ENCODE data around the gene COBLL1. TPM values are rescaled to one million over a fixed set of nuclear protein-coding genes. Genes with fewer than 3 reads are reported as not detected.

Gene COBLL1
- total RNA-seq, 2 donors from 2014 or later, result 20.7 to 23.9 TPM

GRCh38 chr2:164816900-164817299 is 24.7 kb downstream of the COBLL1 start:
- Histone ChIP-seq H3K27me3 (no peaks in the 10 kb centered on the region), H3K9ac (ENCODE audit: low read depth in 2 of 2, low read length in 2 of 2) (no peak overlapping the region), H3K4me3 (no peak overlapping the region), H3K36me3 (no peaks in the 10 kb centered on the region), H3K27ac (no peak overlapping the region), H3K9me3 (no peaks in the 10 kb centered on the region), H3K4me1 (no peaks in the 10 kb centered on the region)
- DNase-seq, result no peak
- TF ChIP-seq, protein P1, sequence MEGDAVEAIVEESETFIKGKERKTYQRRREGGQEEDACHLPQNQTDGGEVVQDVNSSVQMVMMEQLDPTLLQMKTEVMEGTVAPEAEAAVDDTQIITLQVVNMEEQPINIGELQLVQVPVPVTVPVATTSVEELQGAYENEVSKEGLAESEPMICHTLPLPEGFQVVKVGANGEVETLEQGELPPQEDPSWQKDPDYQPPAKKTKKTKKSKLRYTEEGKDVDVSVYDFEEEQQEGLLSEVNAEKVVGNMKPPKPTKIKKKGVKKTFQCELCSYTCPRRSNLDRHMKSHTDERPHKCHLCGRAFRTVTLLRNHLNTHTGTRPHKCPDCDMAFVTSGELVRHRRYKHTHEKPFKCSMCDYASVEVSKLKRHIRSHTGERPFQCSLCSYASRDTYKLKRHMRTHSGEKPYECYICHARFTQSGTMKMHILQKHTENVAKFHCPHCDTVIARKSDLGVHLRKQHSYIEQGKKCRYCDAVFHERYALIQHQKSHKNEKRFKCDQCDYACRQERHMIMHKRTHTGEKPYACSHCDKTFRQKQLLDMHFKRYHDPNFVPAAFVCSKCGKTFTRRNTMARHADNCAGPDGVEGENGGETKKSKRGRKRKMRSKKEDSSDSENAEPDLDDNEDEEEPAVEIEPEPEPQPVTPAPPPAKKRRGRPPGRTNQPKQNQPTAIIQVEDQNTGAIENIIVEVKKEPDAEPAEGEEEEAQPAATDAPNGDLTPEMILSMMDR (IDR thresholded peaks at IDR 0.05), result no peak
- intact Hi-C loops (cut with DNase I), result no loop called here

GRCh38 chr2:164816046-164816445 is 25.6 kb downstream of the COBLL1 start:
- intact Hi-C loops (cut with DNase I), result no loop called here
- no peak overlapping the region for H3K9ac ChIP-seq (ENCODE audit: low read depth in 2 of 2, low read length in 2 of 2)
- no peaks in the 10 kb centered on the region for H3K36me3 ChIP-seq
- TF ChIP-seq, protein P1 (IDR thresholded peaks at IDR 0.05), result no peak
- H3K4me3 ChIP-seq, result no peak overlapping the region
- no peak overlapping the region for H3K27ac ChIP-seq
- no peaks in the 10 kb centered on the region for H3K27me3 ChIP-seq
- DNase-seq, result no peak
- H3K4me1 ChIP-seq, result no peaks in the 10 kb centered on the region
- H3K9me3 ChIP-seq, result no peaks in the 10 kb centered on the region

- H3K4me3 ChIP-seq, result no peak overlapping the region
- H3K27ac ChIP-seq, result no peak overlapping the region
Observed at GRCh38 chr2:164815071-164815793, 26.4 kb downstream of the COBLL1 start.

DNA sequence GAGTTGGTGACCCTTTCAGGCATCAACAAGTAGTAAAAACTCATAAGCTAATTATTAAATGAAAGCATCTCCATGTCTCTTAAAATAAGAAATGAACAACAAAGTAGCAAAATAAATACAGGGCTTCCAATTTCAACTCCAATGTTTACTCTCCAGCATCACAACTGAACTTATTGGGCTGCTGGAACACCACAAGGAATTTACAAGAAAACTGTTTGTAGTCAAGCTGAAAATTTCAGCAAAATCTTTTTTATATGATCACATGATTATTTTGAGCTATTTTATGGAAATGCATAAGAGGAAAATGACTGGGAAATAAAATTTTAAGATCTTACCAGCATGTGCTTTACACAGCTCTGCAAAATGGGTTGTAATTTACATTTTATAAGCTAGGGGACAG is 28.1 kb downstream of the COBLL1 start:
- no peak overlapping the region for H3K4me3 ChIP-seq
- no peaks in the 10 kb centered on the region for H3K27me3 ChIP-seq
- no peak overlapping the region for H3K27ac ChIP-seq
- H3K9me3 ChIP-seq, result no peaks in the 10 kb centered on the region
- TF ChIP-seq, protein P1 (IDR thresholded peaks at IDR 0.05), result no peak
- H3K36me3 ChIP-seq, result no peaks in the 10 kb centered on the region
- intact Hi-C loops (cut with DNase I), result no loop called here
- no peak for DNase-seq
- no peak overlapping the region for H3K9ac ChIP-seq (ENCODE audit: low read depth in 2 of 2, low read length in 2 of 2)
- H3K4me1 ChIP-seq, result no peaks in the 10 kb centered on the region

More at GRCh38 chr2:164815071-164815793, 26.4 kb downstream of the COBLL1 start:
- intact Hi-C loops (cut with DNase I), result no loop called here
- no peak for DNase-seq
- Histone ChIP-seq H3K9me3 (no peaks in the 10 kb centered on the region), H3K4me1 (no peaks in the 10 kb centered on the region), H3K36me3 (no peaks in the 10 kb centered on the region), H3K9ac (ENCODE audit: low read depth in 2 of 2, low read length in 2 of 2) (no peak overlapping the region), H3K27me3 (no peaks in the 10 kb centered on the region)
- TF ChIP-seq, protein P1 (IDR thresholded peaks at IDR 0.05), result no peak

GRCh38 chr2:164812378-164812777 is 29.2 kb downstream of the COBLL1 start:
- H3K4me1 ChIP-seq, result no peaks in the 10 kb centered on the region
- H3K9me3 ChIP-seq, result no peaks in the 10 kb centered on the region
- intact Hi-C loops (cut with DNase I), result no loop called here
- no peak for DNase-seq
- H3K4me3 ChIP-seq, result no peak overlapping the region
- no peak overlapping the region for H3K27ac ChIP-seq
- TF ChIP-seq, protein P1 (IDR thresholded peaks at IDR 0.05), result no peak
- no peaks in the 10 kb centered on the region for H3K27me3 ChIP-seq
- H3K9ac ChIP-seq (ENCODE audit: low read depth in 2 of 2, low read length in 2 of 2), result no peak overlapping the region
- H3K36me3 ChIP-seq, result no peaks in the 10 kb centered on the region

Measured in colonic mucosa (tissue), 4 donors.